Loucy (cell line): ENCODE measurements around the gene AHR.
"Not testable (repeated sequence)": the region's sequence is repeated elsewhere in the genome, so short reads cannot be mapped to it uniquely, and the experiment has no call there.

Experiments used
- H2AFZ ChIP-seq: fragments of 200-600 bp; sonication (generic); 2 replicates; pipeline ENCODE4 v1.6.0; 2016; ENCODE audit warnings: antibody characterized with exemption, mild to moderate bottlenecking, low read length, moderate library complexity
- H3F3A ChIP-seq: fragments of 200-600 bp; 2 replicates; pipeline ENCODE4 v1.6.0; 2016; ENCODE audit warnings: antibody characterized with exemption, low read depth, mild to moderate bottlenecking
- H3K27me3 ChIP-seq: fragments of 200-600 bp; sonication (generic); 2 replicates; pipeline ENCODE4 v1.6.1; 2014; ENCODE audit warnings: low read length, mild to moderate bottlenecking; ENCODE audit not compliant: insufficient read depth, poor library complexity, severe bottlenecking
- H3K36me3 ChIP-seq: fragments of 200-600 bp; sonication (generic); 2 replicates; pipeline ENCODE4 v1.6.1; 2016; ENCODE audit warnings: low read length; ENCODE audit not compliant: insufficient read depth
- H3K4me1 ChIP-seq: fragments of 200-600 bp; sonication (generic); 2 replicates; pipeline ENCODE4 v1.5.1; 2014; ENCODE audit warnings: low read length, mild to moderate bottlenecking; ENCODE audit not compliant: insufficient read depth, poor library complexity, severe bottlenecking
- H3K4me2 ChIP-seq: fragments of 200-600 bp; sonication (generic); 2 replicates; pipeline ENCODE4 v1.6.0; 2014; ENCODE audit warnings: antibody characterized with exemption, low read length, low read depth, mild to moderate bottlenecking; ENCODE audit not compliant: poor library complexity, severe bottlenecking
- H3K4me3 ChIP-seq: fragments of 200-600 bp; sonication (generic); 2 replicates; pipeline ENCODE4 v1.5.1; 2014; ENCODE audit warnings: low read length, mild to moderate bottlenecking, mixed read lengths; ENCODE audit not compliant: poor library complexity, severe bottlenecking
- H3K79me2 ChIP-seq: fragments of 200-600 bp; sonication (generic); 2 replicates; pipeline ENCODE4 v1.6.1; 2014; ENCODE audit warnings: low read length; ENCODE audit not compliant: insufficient read depth
- H3K9ac ChIP-seq: fragments of 200-600 bp; sonication (generic); 2 replicates; pipeline ENCODE4 v1.6.0; 2014; ENCODE audit warnings: mild to moderate bottlenecking, low read depth, low read length, moderate library complexity; ENCODE audit not compliant: poor library complexity, severe bottlenecking
- H3K9me2 ChIP-seq: fragments of 200-600 bp; sonication (generic); replicated peaks from 2 replicates; pipeline ENCODE4 v1.6.1; 2016; ENCODE audit warnings: low read depth, low read length, mixed read lengths
- H3K9me3 ChIP-seq: fragments of 200-600 bp; sonication (generic); 2 replicates; pipeline ENCODE4 v1.6.1; 2014; ENCODE audit warnings: mild to moderate bottlenecking, antibody characterized with exemption, low read length, low read depth; ENCODE audit not compliant: insufficient read depth
- H4K20me1 ChIP-seq: fragments of 200-600 bp; sonication (generic); 2 replicates; pipeline ENCODE4 v1.6.0; 2014; ENCODE audit warnings: antibody characterized with exemption, low read length, mild to moderate bottlenecking; ENCODE audit not compliant: insufficient read depth, poor library complexity, severe bottlenecking
- EZH2phosphoT487 ChIP-seq: fragments of 200-600 bp; IDR thresholded peaks from 2 replicates; pipeline ENCODE4 v1.6.1; 2018; ENCODE audit warnings: antibody characterized with exemption, mild to moderate bottlenecking, moderate library complexity, borderline replicate concordance
- TF ChIP-seq, protein P1 (sequence below): fragments of 200-600 bp; sonication (generic); conservative IDR thresholded peaks from 2 replicates; pipeline ENCODE4 v1.5.1; 2014; ENCODE audit warnings: mild to moderate bottlenecking, antibody characterized with exemption, low read length

Gene AHR

DNA sequence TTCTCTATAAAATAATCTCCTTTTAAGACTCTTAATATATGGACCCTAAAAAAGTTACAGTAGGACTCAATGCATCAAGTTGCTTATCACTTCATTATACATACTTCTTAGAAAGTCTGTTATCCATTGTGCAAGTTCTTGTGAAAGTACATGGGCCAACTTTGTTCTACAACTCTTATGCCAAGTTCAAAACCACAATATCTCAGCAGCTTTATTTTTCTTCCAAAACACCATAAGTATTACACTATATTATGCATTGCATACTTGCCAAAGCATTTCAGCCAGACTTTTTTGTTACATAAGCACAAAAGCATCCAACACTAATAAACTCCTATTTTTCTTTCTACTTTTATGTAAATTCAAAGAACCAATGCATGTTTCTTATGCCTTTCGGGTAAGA is 94.4 kb downstream of the AHR start:
- no peaks in the 10 kb centered on the region for H3K79me2 ChIP-seq
- H3K36me3 ChIP-seq, result no peaks in the 10 kb centered on the region
- no peak overlapping the region for H3K9ac ChIP-seq
- H3F3A ChIP-seq, result no peaks in the 10 kb centered on the region
- no peaks in the 10 kb centered on the region for H3K27me3 ChIP-seq
- H3K4me1 ChIP-seq, result no peaks in the 10 kb centered on the region
- H2AFZ ChIP-seq, result no peak overlapping the region
- H3K9me2 ChIP-seq, result no peaks in the 10 kb centered on the region
- TF ChIP-seq, protein P1, sequence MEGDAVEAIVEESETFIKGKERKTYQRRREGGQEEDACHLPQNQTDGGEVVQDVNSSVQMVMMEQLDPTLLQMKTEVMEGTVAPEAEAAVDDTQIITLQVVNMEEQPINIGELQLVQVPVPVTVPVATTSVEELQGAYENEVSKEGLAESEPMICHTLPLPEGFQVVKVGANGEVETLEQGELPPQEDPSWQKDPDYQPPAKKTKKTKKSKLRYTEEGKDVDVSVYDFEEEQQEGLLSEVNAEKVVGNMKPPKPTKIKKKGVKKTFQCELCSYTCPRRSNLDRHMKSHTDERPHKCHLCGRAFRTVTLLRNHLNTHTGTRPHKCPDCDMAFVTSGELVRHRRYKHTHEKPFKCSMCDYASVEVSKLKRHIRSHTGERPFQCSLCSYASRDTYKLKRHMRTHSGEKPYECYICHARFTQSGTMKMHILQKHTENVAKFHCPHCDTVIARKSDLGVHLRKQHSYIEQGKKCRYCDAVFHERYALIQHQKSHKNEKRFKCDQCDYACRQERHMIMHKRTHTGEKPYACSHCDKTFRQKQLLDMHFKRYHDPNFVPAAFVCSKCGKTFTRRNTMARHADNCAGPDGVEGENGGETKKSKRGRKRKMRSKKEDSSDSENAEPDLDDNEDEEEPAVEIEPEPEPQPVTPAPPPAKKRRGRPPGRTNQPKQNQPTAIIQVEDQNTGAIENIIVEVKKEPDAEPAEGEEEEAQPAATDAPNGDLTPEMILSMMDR, result no peak
- no peak for TF ChIP-seq EZH2phosphoT487
- H3K9me3 ChIP-seq, result peaks cover 13% of the 10 kb centered on the region; the same call in 1 of the 2 replicates
- no peak overlapping the region for H3K4me2 ChIP-seq
- no peaks in the 10 kb centered on the region for H4K20me1 ChIP-seq
- H3K4me3 ChIP-seq, result no peak overlapping the region

DNA sequence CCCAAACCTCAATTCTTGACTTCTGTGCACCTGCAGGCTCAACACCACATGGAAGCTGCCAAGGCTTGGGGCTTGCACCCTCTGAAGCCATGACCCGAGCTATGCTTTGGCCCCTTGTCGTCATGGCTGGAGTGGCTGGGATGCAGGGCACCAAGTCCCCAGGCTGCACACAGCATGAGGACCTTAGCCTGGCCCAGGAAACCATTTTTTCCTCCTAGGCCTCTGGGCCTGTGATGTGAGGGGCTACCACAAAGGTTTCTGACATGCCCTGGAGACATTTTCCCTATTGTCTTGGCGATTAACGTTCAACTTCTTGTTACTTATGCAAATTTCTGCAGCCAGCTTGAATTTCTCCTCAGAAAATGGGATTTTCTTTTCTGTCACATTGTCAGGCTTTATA is 96.1 kb downstream of the AHR start:
- not testable (repeated sequence) for H3K9ac ChIP-seq, H3K4me1 ChIP-seq, H3K36me3 ChIP-seq, H3K27me3 ChIP-seq, H3K9me2 ChIP-seq, H3K4me2 ChIP-seq, H3K79me2 ChIP-seq, H3K4me3 ChIP-seq, H4K20me1 ChIP-seq, H2AFZ ChIP-seq, H3F3A ChIP-seq
- peaks cover 13% of the 10 kb centered on the region; the same call in 1 of the 2 replicates for H3K9me3 ChIP-seq
